ENCODE measurements around the gene RAD9A. TPM values are rescaled to one million over a fixed set of nuclear protein-coding genes. Genes with fewer than 3 reads are reported as not detected.

The RAD9A gene
- total RNA-seq, 2 experiments from 2014 or later: 59.5 to 60.4 TPM

DNA sequence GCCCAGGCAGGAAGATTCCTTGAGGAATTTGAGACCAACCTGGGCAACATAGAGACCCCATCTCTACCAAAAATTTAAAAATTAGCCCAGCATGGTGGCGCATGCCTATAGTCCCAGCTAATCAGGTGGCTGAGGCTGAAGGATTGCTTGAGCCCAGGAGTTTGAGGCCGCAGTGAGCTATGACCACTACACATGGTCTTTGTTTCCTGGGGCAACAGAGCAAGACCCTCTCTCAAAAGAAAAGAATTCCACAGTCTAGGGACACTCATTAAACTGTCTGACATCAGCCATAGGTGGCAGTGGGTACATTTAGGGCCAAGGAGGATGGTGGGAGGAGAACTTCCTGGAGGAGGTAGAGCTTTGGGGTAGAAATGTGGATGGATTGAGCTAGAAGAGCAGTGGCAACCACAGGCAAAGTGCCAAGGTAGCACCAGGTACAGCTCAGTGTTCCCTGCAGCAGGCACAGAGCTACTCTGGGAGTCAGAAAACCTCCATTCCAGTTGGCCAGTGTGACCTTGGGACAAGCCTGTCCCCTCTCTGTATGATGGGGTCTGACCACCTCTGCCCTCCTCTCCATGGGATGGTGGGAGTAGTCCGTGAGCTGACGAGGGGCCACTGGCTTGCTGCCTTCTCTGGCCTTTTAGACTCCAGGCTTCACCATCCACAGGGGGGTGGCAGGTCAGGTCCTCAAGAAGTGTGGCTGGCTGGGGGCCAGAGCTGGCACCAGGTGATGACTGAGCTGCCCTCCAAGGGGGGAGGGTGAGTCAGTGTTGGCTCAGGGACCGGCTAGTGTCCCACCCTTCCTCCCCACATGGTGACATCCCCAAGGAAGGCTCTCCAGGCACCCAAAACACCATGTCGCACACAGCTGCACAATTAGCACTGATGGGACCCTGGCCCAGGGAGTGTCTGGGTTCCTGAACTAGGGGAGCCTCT, 14.6 kb upstream of the RAD9A start:
- CTCF ChIA-PET: interaction anchor here (0.9 to 31.4 kb wide), 4 partner anchors 10 to 109 kb away, joined by 3 to 998 read pairs (median 92); partner anchors contain the start of gene POLD4
- peaks cover 40% of the 10 kb centered on the region for H3K27me3 Mint-ChIP-seq (ENCODE audit: low read depth)

DNA sequence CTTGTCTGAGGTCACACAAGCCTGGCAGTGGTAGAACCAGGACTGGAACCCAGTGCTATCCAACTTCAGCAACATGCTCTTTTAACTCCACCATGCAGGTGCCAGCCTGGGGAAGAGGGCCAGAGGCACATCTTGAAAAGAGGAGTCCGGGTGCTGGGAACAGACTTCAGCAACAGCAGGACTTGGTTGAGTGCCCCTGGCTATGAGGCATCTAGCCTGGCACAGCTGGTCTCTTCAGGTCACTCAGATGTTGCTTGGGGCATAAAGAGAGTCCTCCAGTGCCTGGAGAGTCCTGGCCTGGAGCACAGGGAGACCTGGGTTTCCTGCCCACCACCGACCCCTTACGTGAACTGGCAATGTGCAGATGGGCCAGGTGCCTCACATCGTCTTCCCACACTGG, 13.2 kb upstream of the RAD9A start:
- ChIA-PET CTCF (interaction anchor here (12.6 to 31.4 kb wide), 2 partner anchors 21 to 33 kb away, joined by 181 to 998 read pairs; partner anchors contain the start of gene POLD4), POLR2A (interaction anchor here (0.6 to 4.8 kb wide), 2 partner anchors 25 to 120 kb away, joined by 3 to 28 read pairs; partner anchors contain the start of gene POLD4)
- Mint-ChIP-seq H3K4me1 (ENCODE audit: low read depth) (peaks cover 29% of the 10 kb centered on the region), H3K9me3 (ENCODE audit: insufficient read depth) (no peaks in the 10 kb centered on the region), H3K4me3 (no peak overlapping the region), H3K27me3 (ENCODE audit: low read depth) (peaks cover 40% of the 10 kb centered on the region), H3K36me3 (ENCODE audit: low read depth) (no peaks in the 10 kb centered on the region), H3K27ac (no peak overlapping the region)
- ATAC-seq (no peak), DNase-seq (no peak)

More for the DNA sequence above, 14.6 kb upstream of the RAD9A start:
- POLR2A ChIA-PET: interaction anchor here (1.0 to 4.8 kb wide), 2 partner anchors 15 to 24 kb away, joined by 3 to 28 read pairs; partner anchors contain the start of gene POLD4
- H3K9me3 Mint-ChIP-seq (ENCODE audit: insufficient read depth): no peaks in the 10 kb centered on the region
- no peaks in the 10 kb centered on the region for H3K36me3 Mint-ChIP-seq (ENCODE audit: low read depth)
- peaks cover 27% of the 10 kb centered on the region for H3K4me1 Mint-ChIP-seq (ENCODE audit: low read depth)
- H3K27ac Mint-ChIP-seq: no peak overlapping the region
- DNase-seq: no peak
- H3K4me3 Mint-ChIP-seq: no peak overlapping the region
- no peak for ATAC-seq

- Mint-ChIP-seq H3K36me3 (ENCODE audit: low read depth) (no peaks in the 10 kb centered on the region), H3K27ac (no peak overlapping the region), H3K27me3 (ENCODE audit: low read depth) (peaks cover 35% of the 10 kb centered on the region), H3K4me1 (ENCODE audit: low read depth) (peaks cover 23% of the 10 kb centered on the region), H3K9me3 (ENCODE audit: insufficient read depth) (no peaks in the 10 kb centered on the region), H3K4me3 (no peak overlapping the region)
- ChIA-PET CTCF (interaction anchor here (6.5 to 31.4 kb wide), 3 partner anchors 8 to 34 kb away, joined by 64 to 998 read pairs (median 181); partner anchors contain the start of genes CLCF1 and POLD4), POLR2A (interaction anchor here (0.6 to 4.8 kb wide), 2 partner anchors 26 to 121 kb away, joined by 3 to 28 read pairs; partner anchors contain the start of gene POLD4)
- ATAC-seq (no peak), DNase-seq (no peak)
Observed at GRCh38 chr11:67379061-67380058, 12.4 kb upstream of the RAD9A start.

GRCh38 chr11:67381244-67381972, 10.4 kb upstream of the RAD9A start:
- ChIA-PET CTCF (interaction anchor here (0.6 to 31.4 kb wide), 20 partner anchors 10 to 326 kb away, joined by 3 to 998 read pairs (median 6); partner anchors contain the start of genes CLCF1, POLD4, PTPRCAP and RAD9A), POLR2A (interaction anchor here (0.6 to 3.5 kb wide), 5 partner anchors 16 to 126 kb away, joined by 3 to 24 read pairs (median 8); partner anchors contain the start of gene POLD4)
- Mint-ChIP-seq H3K9me3 (ENCODE audit: insufficient read depth) (no peaks in the 10 kb centered on the region), H3K4me3 (no peak overlapping the region), H3K4me1 (ENCODE audit: low read depth) (peaks cover 7% of the 10 kb centered on the region), H3K36me3 (ENCODE audit: low read depth) (no peaks in the 10 kb centered on the region), H3K27me3 (ENCODE audit: low read depth) (peaks cover 27% of the 10 kb centered on the region), H3K27ac (peak overlapping the region; percentile 56)
- ATAC-seq (no peak), DNase-seq (no peak)

DNA sequence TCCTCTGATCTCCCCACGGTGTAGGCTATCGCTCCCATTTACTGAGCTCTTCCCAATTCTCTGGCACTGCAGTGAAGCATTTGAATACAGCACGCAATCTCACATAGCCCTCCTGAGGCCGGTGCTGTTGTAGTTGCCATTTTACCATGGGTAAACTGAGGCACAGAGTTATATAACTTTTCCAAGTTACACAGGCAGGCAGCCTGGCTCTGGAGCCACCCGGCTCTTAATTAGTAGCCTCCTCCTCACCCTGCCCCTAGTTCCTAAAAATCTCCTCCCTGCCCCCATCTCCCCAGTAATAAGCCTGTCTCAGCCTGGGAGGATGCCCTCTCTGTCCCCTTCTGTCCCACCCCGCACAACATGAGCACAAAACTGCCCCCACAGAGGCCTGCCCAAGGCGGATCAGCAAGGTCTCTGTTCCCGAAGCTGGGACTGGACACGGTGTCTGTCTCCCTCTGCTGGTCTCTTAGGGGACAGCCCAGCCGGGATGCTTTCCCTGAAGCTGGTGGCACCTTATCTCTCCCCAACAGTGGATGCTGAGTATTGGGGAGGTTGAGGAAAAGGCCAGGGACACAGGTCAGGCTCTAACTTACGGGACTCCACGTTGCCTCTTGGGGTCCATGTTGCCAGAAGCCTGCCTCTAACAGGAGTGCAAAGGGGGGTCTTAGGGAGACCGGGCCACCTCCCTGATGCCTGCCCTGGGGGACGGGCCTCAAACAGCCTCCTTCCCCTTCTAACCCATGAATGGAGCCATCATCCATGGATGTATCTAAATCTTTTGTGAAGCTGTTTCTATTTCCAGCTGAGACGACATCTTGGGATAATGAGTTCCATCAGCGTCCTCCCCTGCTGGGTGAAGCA, 9.3 kb upstream of the RAD9A start:
- H3K9me3 Mint-ChIP-seq (ENCODE audit: insufficient read depth): no peaks in the 10 kb centered on the region
- H3K27ac Mint-ChIP-seq: no peak overlapping the region
- ChIA-PET CTCF (interaction anchor here (0.6 to 31.4 kb wide), 33 partner anchors 10 to 327 kb away, joined by 3 to 998 read pairs (median 4); partner anchors contain the start of genes CLCF1, PITPNM1, POLD4 and PPP1CA), POLR2A (interaction anchor here (1.0 to 3.5 kb wide), 5 partner anchors 17 to 37 kb away, joined by 3 to 24 read pairs (median 8); partner anchors contain the start of gene POLD4)
- no peak overlapping the region for H3K4me3 Mint-ChIP-seq
- ATAC-seq (peak; percentile 97), DNase-seq (peak; percentile 90)
- H3K36me3 Mint-ChIP-seq (ENCODE audit: low read depth): no peaks in the 10 kb centered on the region
- peaks cover 7% of the 10 kb centered on the region for H3K4me1 Mint-ChIP-seq (ENCODE audit: low read depth)
- peaks cover 19% of the 10 kb centered on the region for H3K27me3 Mint-ChIP-seq (ENCODE audit: low read depth)

DNA sequence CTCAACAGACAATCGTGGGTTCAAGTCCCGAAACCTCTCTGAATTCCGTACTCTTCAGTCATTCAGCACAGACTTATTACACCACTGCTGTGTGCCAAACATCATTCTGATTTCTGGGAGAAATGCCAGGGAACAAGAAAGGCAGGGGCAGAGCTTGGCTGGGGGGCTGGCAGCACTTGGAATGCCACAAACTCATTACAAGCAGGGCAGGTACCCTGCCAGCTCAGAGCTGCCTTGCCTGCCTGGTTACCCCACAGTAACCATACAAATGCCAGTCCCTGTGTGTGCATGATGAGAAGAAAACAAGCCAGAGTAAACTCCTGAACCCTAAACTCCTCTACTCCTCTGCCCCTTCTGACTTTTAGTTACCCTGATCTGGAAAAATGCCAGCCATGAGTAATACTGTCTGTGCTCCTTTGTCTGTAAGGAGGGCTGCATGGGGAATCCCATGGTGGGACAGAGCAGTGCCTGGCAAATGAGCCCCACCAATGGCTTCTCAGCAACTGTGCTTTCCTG, 6.9 kb upstream of the RAD9A start:
- no peak overlapping the region for H3K4me3 Mint-ChIP-seq

DNA sequence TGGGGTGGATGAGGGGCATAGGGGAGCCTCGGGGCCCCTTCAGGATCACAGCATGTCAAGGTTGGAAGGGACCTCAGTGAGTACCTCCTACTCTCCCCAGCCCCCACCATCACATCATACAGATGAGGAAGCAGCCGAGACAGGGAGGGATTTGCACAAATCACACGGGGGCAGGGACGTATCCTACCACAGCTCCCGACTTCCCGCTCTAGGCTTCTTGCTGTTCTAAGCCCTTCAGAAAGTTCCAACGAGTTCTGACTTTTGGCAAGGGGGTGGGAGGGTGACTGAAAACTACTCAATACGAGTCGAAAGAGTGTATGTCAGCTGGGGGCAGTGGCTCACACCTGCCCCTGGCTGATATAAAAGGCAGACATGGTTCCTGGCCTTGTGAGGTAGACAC, 4.7 kb upstream of the RAD9A start:
- Mint-ChIP-seq H3K27me3 (ENCODE audit: low read depth) (peaks cover 9% of the 10 kb centered on the region), H3K36me3 (ENCODE audit: low read depth) (no peaks in the 10 kb centered on the region), H3K4me3 (no peak overlapping the region), H3K27ac (no peak overlapping the region), H3K4me1 (ENCODE audit: low read depth) (peaks cover 27% of the 10 kb centered on the region), H3K9me3 (ENCODE audit: insufficient read depth) (no peaks in the 10 kb centered on the region)
- DNase-seq: no peak
- POLR2A ChIA-PET: interaction anchor here (1.2 to 1.3 kb wide), 2 partner anchors 33 to 34 kb away, joined by 3 to 5 read pairs; no protein-coding TSS in a partner anchor
- CTCF ChIA-PET: interaction anchor here (0.7 to 31.4 kb wide), 7 partner anchors 10 to 125 kb away, joined by 3 to 998 read pairs (median 4); partner anchors contain the start of genes PITPNM1, POLD4 and PPP1CA
- ATAC-seq: no peak

More for the DNA sequence above, 6.9 kb upstream of the RAD9A start:
- ChIA-PET CTCF (interaction anchor here (0.6 to 31.4 kb wide), 4 partner anchors 13 to 132 kb away, joined by 3 to 998 read pairs (median 122); partner anchors contain the start of genes CLCF1 and POLD4), POLR2A (interaction anchor here (0.6 to 1.3 kb wide), 3 partner anchors 32 to 238 kb away, joined by 3 to 5 read pairs (median 3); no protein-coding TSS in a partner anchor)
- ATAC-seq: no peak
- H3K9me3 Mint-ChIP-seq (ENCODE audit: insufficient read depth): no peaks in the 10 kb centered on the region
- H3K36me3 Mint-ChIP-seq (ENCODE audit: low read depth): no peaks in the 10 kb centered on the region
- DNase-seq: no peak
- H3K27ac Mint-ChIP-seq: no peak overlapping the region
- peaks cover 16% of the 10 kb centered on the region for H3K27me3 Mint-ChIP-seq (ENCODE audit: low read depth)
- peaks cover 18% of the 10 kb centered on the region for H3K4me1 Mint-ChIP-seq (ENCODE audit: low read depth)

GRCh38 chr11:67387518-67387917, 4.3 kb upstream of the RAD9A start:
- H3K36me3 Mint-ChIP-seq (ENCODE audit: low read depth): peaks cover 4% of the 10 kb centered on the region
- CTCF ChIA-PET: interaction anchor here (0.8 to 31.4 kb wide), 7 partner anchors 10 to 125 kb away, joined by 3 to 998 read pairs (median 4); partner anchors contain the start of genes PITPNM1, POLD4 and PPP1CA
- no peak overlapping the region for H3K4me3 Mint-ChIP-seq
- H3K4me1 Mint-ChIP-seq (ENCODE audit: low read depth): peaks cover 27% of the 10 kb centered on the region
- peaks cover 7% of the 10 kb centered on the region for H3K27me3 Mint-ChIP-seq (ENCODE audit: low read depth)
- ATAC-seq: no peak
- POLR2A ChIA-PET: interaction anchor here (1.3 kb wide), 1 partner anchor 35 kb away, joined by 5 read pairs; no protein-coding TSS in a partner anchor
- H3K27ac Mint-ChIP-seq: no peak overlapping the region
- H3K9me3 Mint-ChIP-seq (ENCODE audit: insufficient read depth): no peaks in the 10 kb centered on the region
- no peak for DNase-seq

- Mint-ChIP-seq H3K4me3 (peak overlapping the region; percentile 53), H3K9me3 (ENCODE audit: insufficient read depth) (no peaks in the 10 kb centered on the region), H3K27me3 (ENCODE audit: low read depth) (peaks cover 5% of the 10 kb centered on the region), H3K4me1 (ENCODE audit: low read depth) (peaks cover 45% of the 10 kb centered on the region), H3K27ac (peak overlapping the region; percentile 17), H3K36me3 (ENCODE audit: low read depth) (peaks cover 18% of the 10 kb centered on the region)
- ATAC-seq (peak; percentile 30), DNase-seq (peak; percentile 73)
- ChIA-PET CTCF (interaction anchor here (0.6 to 31.4 kb wide), 6 partner anchors 12 to 79 kb away, joined by 3 to 998 read pairs (median 6); partner anchors contain the start of genes POLD4 and PPP1CA), POLR2A (interaction anchor here (1.6 kb wide), 1 partner anchor 12 kb away, joined by 6 read pairs; the partner anchor contains the start of gene PPP1CA)
Observed at GRCh38 chr11:67389477-67389876, 2.3 kb upstream of the RAD9A start.
